ENCODE results near the gene GPR156.

Gene GPR156

GRCh38 chr3:120130656-120131055 is 154.4 kb downstream of the GPR156 start:
- TF ChIP-seq YY2 (tag by site-specific recombination; IDR thresholded peaks at IDR 0.05), result no peak
- TF ChIP-seq ZNF596 (tag by site-specific recombination; IDR thresholded peaks at IDR 0.05), result no peak
- no peak for TF ChIP-seq ZNF175 (tag by site-specific recombination; IDR thresholded peaks at IDR 0.05)
- TF ChIP-seq ZNF514 (tag by site-specific recombination; IDR thresholded peaks at IDR 0.05), result no peak
- no peak for TF ChIP-seq FEZF1 (tag by site-specific recombination; IDR thresholded peaks at IDR 0.05)
- Histone ChIP-seq H3K27ac (ENCODE audit: extremely low read depth, low read depth, low read length) (no peak overlapping the region), H3K4me3 (ENCODE audit: low read depth, low read length) (no peak overlapping the region), H3K36me3 (ENCODE audit: control insufficient read depth in 2 of 2, insufficient read depth in 1 of 2, low read length in 2 of 2) (no peaks in the 10 kb centered on the region), H3K9me3 (ENCODE audit: control insufficient read depth, insufficient read depth, low read depth, low read length) (no peaks in the 10 kb centered on the region), H3K4me1 (ENCODE audit: control insufficient read depth, insufficient read depth, low read length) (no peaks in the 10 kb centered on the region)
- ChIA-PET CTCF (no interaction called here), POLR2A (interaction anchor here (0.9 kb wide), 1 partner anchor 35 kb away, joined by 3 read pairs; no protein-coding TSS in a partner anchor)

- ChIA-PET CTCF (no interaction called here), POLR2A (interaction anchor here (0.9 kb wide), 1 partner anchor 34 kb away, joined by 3 read pairs; no protein-coding TSS in a partner anchor)
- H3K27ac ChIP-seq (ENCODE audit: extremely low read depth, low read depth, low read length), result no peak overlapping the region
Measured at GRCh38 chr3:120129718-120130513, 155.1 kb downstream of the GPR156 start.

More at GRCh38 chr3:120129718-120130513, 155.1 kb downstream of the GPR156 start:
- Histone ChIP-seq H3K9me3 (ENCODE audit: control insufficient read depth, insufficient read depth, low read depth, low read length) (no peaks in the 10 kb centered on the region), H3K4me3 (ENCODE audit: low read depth, low read length) (no peak overlapping the region), H3K4me1 (ENCODE audit: control insufficient read depth, insufficient read depth, low read length) (no peaks in the 10 kb centered on the region), H3K36me3 (ENCODE audit: control insufficient read depth in 2 of 2, insufficient read depth in 1 of 2, low read length in 2 of 2) (no peaks in the 10 kb centered on the region)
- TF ChIP-seq ZEB2 (tag by site-specific recombination; IDR thresholded peaks at IDR 0.05) (no peak), ZFP3 (tag by site-specific recombination; IDR thresholded peaks at IDR 0.05; ENCODE audit: low read depth) (no peak), BCL11A (tag by site-specific recombination; IDR thresholded peaks at IDR 0.05; ENCODE audit: low read depth) (no peak), PRDM2 (tag by site-specific recombination; IDR thresholded peaks at IDR 0.05; ENCODE audit: borderline replicate concordance) (no peak), GLI2 (tag by site-specific recombination; IDR thresholded peaks at IDR 0.05; ENCODE audit: borderline replicate concordance, low read depth) (no peak), ZNF549 (tag by site-specific recombination; IDR thresholded peaks at IDR 0.05) (no peak), SP2 (tag by site-specific recombination; IDR thresholded peaks at IDR 0.05) (no peak), ZBTB21 (tag by site-specific recombination; IDR thresholded peaks at IDR 0.05) (no peak), ZNF596 (tag by site-specific recombination; IDR thresholded peaks at IDR 0.05) (no peak), ZNF114 (tag by site-specific recombination; IDR thresholded peaks at IDR 0.05) (no peak), SCRT2 (tag by site-specific recombination; IDR thresholded peaks at IDR 0.05) (no peak), ZNF302 (tag by site-specific recombination; IDR thresholded peaks at IDR 0.05; ENCODE audit: low read depth) (no peak), ZNF239 (tag by site-specific recombination; IDR thresholded peaks at IDR 0.05) (no peak), ZNF341 (tag by site-specific recombination; IDR thresholded peaks at IDR 0.05; ENCODE audit: low read depth) (no peak), ZNF214 (tag by site-specific recombination; IDR thresholded peaks at IDR 0.05; ENCODE audit: borderline replicate concordance) (no peak), ZBTB26 (tag by site-specific recombination; optimal IDR thresholded peaks at IDR 0.05) (no peak)
